Astrocyte (in vitro differentiated cells and primary cell): Measurements from ENCODE around the gene TMEM119. TPM values are rescaled to one million over a fixed set of nuclear protein-coding genes. Genes with fewer than 3 reads are reported as not detected.
"Not testable (repeated sequence)": the region's sequence is repeated elsewhere in the genome, so short reads cannot be mapped to it uniquely, and the experiment has no call there.

Experiments used
- DNase-seq: peaks from one replicate; pipeline ENCODE4 v3.0.0-alpha.2; 2010; ENCODE audit warnings: low read depth
- FAIRE-seq: peaks from 2 replicates; lab custom pipeline; 2011; peaks lifted over from hg19 to GRCh38; lab: Jason Lieb, UNC
- H2AFZ ChIP-seq: 2 replicates; pipeline ENCODE4 v1.6.0; 2012; ENCODE audit warnings: low read depth, low read length, inconsistent platforms
- H3K27ac ChIP-seq: 2 replicates; pipeline ENCODE4 v1.5.1; 2011; ENCODE audit warnings: low read depth, low read length, inconsistent platforms
- H3K27me3 ChIP-seq: 2 replicates; pipeline ENCODE4 v1.6.0; 2011; ENCODE audit warnings: low read length, inconsistent platforms; ENCODE audit not compliant: insufficient read depth
- H3K36me3 ChIP-seq: 2 replicates; pipeline ENCODE4 v1.5.1; 2011; ENCODE audit warnings: low read length, inconsistent platforms; ENCODE audit not compliant: insufficient read depth
- H3K4me1 ChIP-seq: 2 replicates; pipeline ENCODE4 v1.5.1; 2011; ENCODE audit warnings: low read length, inconsistent platforms; ENCODE audit not compliant: insufficient read depth
- H3K4me2 ChIP-seq: 2 replicates; pipeline ENCODE4 v1.6.0; 2012; ENCODE audit warnings: low read length, inconsistent platforms
- H3K4me3 ChIP-seq: 2 replicates; pipeline ENCODE4 v1.5.1; 2011; ENCODE audit warnings: low read depth, mild to moderate bottlenecking, low read length, inconsistent platforms; ENCODE audit not compliant: insufficient read depth
- H3K79me2 ChIP-seq: 2 replicates; pipeline ENCODE4 v1.6.0; 2012; ENCODE audit warnings: mild to moderate bottlenecking, low read length, inconsistent platforms; ENCODE audit not compliant: insufficient read depth
- H3K9ac ChIP-seq: 2 replicates; pipeline ENCODE4 v1.6.0; 2012; ENCODE audit warnings: mild to moderate bottlenecking, low read length, inconsistent platforms
- H3K9me3 ChIP-seq: 2 replicates; pipeline ENCODE4 v1.5.1; 2012; ENCODE audit warnings: low read depth, mild to moderate bottlenecking, low read length, inconsistent platforms; ENCODE audit not compliant: insufficient read depth
- H4K20me1 ChIP-seq: 2 replicates; pipeline ENCODE4 v1.6.0; 2012; ENCODE audit warnings: low read length, inconsistent platforms; ENCODE audit not compliant: insufficient read depth
- H3K27ac Mint-ChIP-seq: one replicate; pipeline ENCODE4 v1.8.0; 2021; ENCODE audit warnings: mild to moderate bottlenecking, mixed read lengths; ENCODE audit not compliant: unreplicated experiment
- H3K27me3 Mint-ChIP-seq: one replicate; pipeline ENCODE4 v1.8.0; 2021; ENCODE audit warnings: low read depth, mixed read lengths; ENCODE audit not compliant: unreplicated experiment
- H3K36me3 Mint-ChIP-seq: one replicate; pipeline ENCODE4 v1.8.0; 2021; ENCODE audit warnings: low read depth, mixed read lengths; ENCODE audit not compliant: unreplicated experiment
- H3K4me1 Mint-ChIP-seq: one replicate; pipeline ENCODE4 v1.8.0; 2021; ENCODE audit warnings: low read depth, mixed read lengths; ENCODE audit not compliant: unreplicated experiment
- H3K4me3 Mint-ChIP-seq: one replicate; pipeline ENCODE4 v1.8.0; 2021; ENCODE audit warnings: mild to moderate bottlenecking, moderate library complexity, mixed read lengths; ENCODE audit not compliant: unreplicated experiment
- H3K9me3 Mint-ChIP-seq: one replicate; pipeline ENCODE4 v1.8.0; 2021; ENCODE audit warnings: mild to moderate bottlenecking, mixed read lengths; ENCODE audit not compliant: unreplicated experiment
- CTCF ChIP-seq: IDR thresholded peaks from 2 replicates; pipeline ENCODE4 v1.5.1; 2011; ENCODE audit warnings: low read depth, mild to moderate bottlenecking, inconsistent platforms, low read length, moderate library complexity; ENCODE audit not compliant: insufficient read depth
- EZH2 ChIP-seq: IDR thresholded peaks from 2 replicates; pipeline ENCODE4 v1.6.1; 2012; ENCODE audit warnings: mild to moderate bottlenecking, low read length, inconsistent platforms; ENCODE audit not compliant: insufficient read depth
- total RNA-seq: library from RNA; stranded (reverse); gene quantifications from 2 replicates; pipeline ENCODE4 v1.2.1, GENCODE V29; 2021

Gene TMEM119
- total RNA-seq, 1 donor from 2014 or later: 0.91 TPM

GRCh38 chr12:108575199-108575912 is 22.5 kb downstream of the TMEM119 start:
- H3K9ac ChIP-seq: no peak overlapping the region
- Mint-ChIP-seq H3K27me3 (no peaks in the 10 kb centered on the region), H3K9me3 (peaks cover 6% of the 10 kb centered on the region), H3K27ac (peak overlapping the region; percentile 77), H3K4me1 (peaks cover 22% of the 10 kb centered on the region), H3K4me3 (no peak overlapping the region), H3K36me3 (peaks cover 2% of the 10 kb centered on the region)
- DNase-seq (no peak), FAIRE-seq (no peak)
- H2AFZ ChIP-seq: no peak overlapping the region
- H4K20me1 ChIP-seq: no peaks in the 10 kb centered on the region
- H3K4me2 ChIP-seq: no peak overlapping the region
- H3K9me3 ChIP-seq: no peaks in the 10 kb centered on the region
- no peak overlapping the region for H3K4me3 ChIP-seq
- H3K4me1 ChIP-seq: peaks cover 5% of the 10 kb centered on the region
- no peak for TF ChIP-seq EZH2
- TF ChIP-seq CTCF: no peak
- no peaks in the 10 kb centered on the region for H3K27me3 ChIP-seq
- H3K79me2 ChIP-seq: no peaks in the 10 kb centered on the region
- no peaks in the 10 kb centered on the region for H3K36me3 ChIP-seq
- H3K27ac ChIP-seq: no peak overlapping the region

GRCh38 chr12:108574276-108574675 is 23.6 kb downstream of the TMEM119 start:
- not testable (repeated sequence) for H3K4me3 Mint-ChIP-seq

GRCh38 chr12:108573317-108573716 is 24.6 kb downstream of the TMEM119 start:
- DNase-seq (no peak), FAIRE-seq (no peak)
- no peak for TF ChIP-seq CTCF
- no peak for TF ChIP-seq EZH2
- Histone ChIP-seq H2AFZ (no peak overlapping the region), H3K36me3 (peaks cover 4% of the 10 kb centered on the region), H3K4me3 (no peak overlapping the region), H3K4me2 (no peak overlapping the region), H3K4me1 (peaks cover 5% of the 10 kb centered on the region), H3K27me3 (no peaks in the 10 kb centered on the region), H4K20me1 (no peaks in the 10 kb centered on the region), H3K9ac (no peak overlapping the region), H3K9me3 (no peaks in the 10 kb centered on the region), H3K79me2 (no peaks in the 10 kb centered on the region), H3K27ac (no peak overlapping the region)
- peaks cover 3% of the 10 kb centered on the region for H3K9me3 Mint-ChIP-seq
- no peaks in the 10 kb centered on the region for H3K27me3 Mint-ChIP-seq
- H3K27ac Mint-ChIP-seq: no peak overlapping the region
- no peak overlapping the region for H3K4me3 Mint-ChIP-seq
- H3K4me1 Mint-ChIP-seq: peaks cover 10% of the 10 kb centered on the region
- peaks cover 2% of the 10 kb centered on the region for H3K36me3 Mint-ChIP-seq

More at GRCh38 chr12:108574276-108574675, 23.6 kb downstream of the TMEM119 start:
- peaks cover 17% of the 10 kb centered on the region for H3K4me1 Mint-ChIP-seq
- not testable (repeated sequence) for H3K27me3 Mint-ChIP-seq, H3K9ac ChIP-seq, H3K27ac ChIP-seq, H2AFZ ChIP-seq, H3K4me2 ChIP-seq, DNase-seq, H3K9me3 ChIP-seq, H3K9me3 Mint-ChIP-seq, H3K4me3 ChIP-seq, H3K36me3 Mint-ChIP-seq, H3K4me1 ChIP-seq, FAIRE-seq, H3K27me3 ChIP-seq, H3K27ac Mint-ChIP-seq, H3K79me2 ChIP-seq, H3K36me3 ChIP-seq, H4K20me1 ChIP-seq
